Endodermal cell (in vitro differentiated cells): ENCODE results near the gene FYTTD1. TPM values are rescaled to one million over a fixed set of nuclear protein-coding genes. Genes with fewer than 3 reads are reported as not detected.
A peak's percentile ranks its signal among the peaks of the same experiment; 100 is the strongest.

Experiments used
- DNase-seq: peaks from one replicate; pipeline ENCODE4 v3.0.0-alpha.2; 2017
- H3K27ac ChIP-seq: 2 replicates; pipeline ENCODE4 v1.5.1; 2013; ENCODE audit warnings: mild to moderate bottlenecking, low read depth, low read length, moderate library complexity
- H3K27me3 ChIP-seq: 2 replicates; pipeline ENCODE4 v1.6.1; 2013; ENCODE audit warnings: mild to moderate bottlenecking, low read length, moderate library complexity; ENCODE audit not compliant: insufficient read depth, control insufficient read depth, poor library complexity, severe bottlenecking
- H3K36me3 ChIP-seq: 2 replicates; pipeline ENCODE4 v1.7.0; 2013; ENCODE audit warnings: mild to moderate bottlenecking, low read length, moderate library complexity; ENCODE audit not compliant: control insufficient read depth, insufficient read depth
- H3K4me1 ChIP-seq: one replicate; pipeline ENCODE4 v1.7.0; 2013; ENCODE audit warnings: low read length; ENCODE audit not compliant: control insufficient read depth, insufficient read depth
- H3K4me3 ChIP-seq: 2 replicates; pipeline ENCODE4 v1.5.1; 2013; ENCODE audit warnings: mild to moderate bottlenecking, low read length, moderate library complexity
- H3K9ac ChIP-seq: 2 replicates; pipeline ENCODE4 v1.6.1; 2013; ENCODE audit warnings: mild to moderate bottlenecking, low read length, moderate library complexity; ENCODE audit not compliant: poor library complexity, severe bottlenecking; ENCODE audit errors: extremely low read depth
- H3K9me3 ChIP-seq: 2 replicates; pipeline ENCODE4 v1.6.1; 2013; ENCODE audit warnings: mild to moderate bottlenecking, low read length, moderate library complexity; ENCODE audit not compliant: control insufficient read depth
- H3K27ac Mint-ChIP-seq: 2 replicates; pipeline ENCODE4 v1.8.0; 2020; ENCODE audit warnings: mixed read lengths
- H3K27me3 Mint-ChIP-seq: 2 replicates; pipeline ENCODE4 v1.8.0; 2021; ENCODE audit warnings: mild to moderate bottlenecking, mixed read lengths; ENCODE audit not compliant: insufficient read depth
- H3K36me3 Mint-ChIP-seq: 2 replicates; pipeline ENCODE4 v1.8.0; 2020; ENCODE audit warnings: low read depth, mixed read lengths
- H3K4me1 Mint-ChIP-seq: 2 replicates; pipeline ENCODE4 v1.8.0; 2020; ENCODE audit warnings: mixed read lengths
- H3K4me3 Mint-ChIP-seq: 2 replicates; pipeline ENCODE4 v1.8.0; 2020; ENCODE audit warnings: mild to moderate bottlenecking, moderate library complexity, mixed read lengths
- H3K9me3 Mint-ChIP-seq: 2 replicates; pipeline ENCODE4 v1.8.0; 2020; ENCODE audit warnings: mild to moderate bottlenecking, mixed read lengths
- WGBS, 2 experiments: methylation state at CpG; one replicate each; pipeline versions ENCODE4 v1.1.5 to v1.1.7; 2013; ENCODE audit warnings: missing lambda C conversion rate in 2 of 2, mixed read lengths in 1 of 2; ENCODE audit not compliant: insufficient coverage in 1 of 2, insufficient read length in 1 of 2; 5-methylcytosine and 5-hydroxymethylcytosine counted together
- total RNA-seq, 2 donors: library from RNA; stranded (reverse); fragmentation: NEBNext Ultra II Directional in 1 of 2; extraction: Animal tissue kit (Norgen Biotek cat#: 25700) in 1 of 2; gene quantifications; 2 replicates in 1 of 2; 3 replicates in 1 of 2; pipeline ENCODE4 v1.2.1, GENCODE V29; 2021
- TF ChIP-seq, protein P1 (sequence below): fragments of 200-600 bp; sonication (generic); conservative IDR thresholded peaks from 2 replicates; pipeline ENCODE4 v1.5.0; 2021; ENCODE audit warnings: antibody characterized with exemption, mild to moderate bottlenecking

FYTTD1 gene
- total RNA-seq, 2 donors from 2014 or later = 39.0 to 41.5 TPM

DNA sequence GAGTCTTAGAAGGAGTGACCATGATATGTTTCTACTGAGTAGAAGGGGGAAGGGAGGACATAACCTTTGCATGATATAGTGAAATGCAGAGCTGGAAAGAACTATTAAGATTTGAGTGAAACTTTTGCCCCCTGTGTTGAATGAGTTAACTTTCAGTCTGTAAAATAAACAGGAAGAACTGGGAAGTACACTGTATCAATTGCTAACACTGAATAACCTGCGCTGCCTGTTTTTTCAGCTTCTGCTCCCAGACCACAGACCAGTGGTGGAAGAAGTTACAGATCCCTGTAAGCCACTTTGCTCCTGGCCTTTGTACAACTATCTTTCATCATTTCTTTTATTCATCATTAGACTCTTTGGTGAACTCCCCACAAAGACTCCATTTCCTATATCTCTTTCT, 37.7 kb downstream of the FYTTD1 start:
- TF ChIP-seq, protein P1, sequence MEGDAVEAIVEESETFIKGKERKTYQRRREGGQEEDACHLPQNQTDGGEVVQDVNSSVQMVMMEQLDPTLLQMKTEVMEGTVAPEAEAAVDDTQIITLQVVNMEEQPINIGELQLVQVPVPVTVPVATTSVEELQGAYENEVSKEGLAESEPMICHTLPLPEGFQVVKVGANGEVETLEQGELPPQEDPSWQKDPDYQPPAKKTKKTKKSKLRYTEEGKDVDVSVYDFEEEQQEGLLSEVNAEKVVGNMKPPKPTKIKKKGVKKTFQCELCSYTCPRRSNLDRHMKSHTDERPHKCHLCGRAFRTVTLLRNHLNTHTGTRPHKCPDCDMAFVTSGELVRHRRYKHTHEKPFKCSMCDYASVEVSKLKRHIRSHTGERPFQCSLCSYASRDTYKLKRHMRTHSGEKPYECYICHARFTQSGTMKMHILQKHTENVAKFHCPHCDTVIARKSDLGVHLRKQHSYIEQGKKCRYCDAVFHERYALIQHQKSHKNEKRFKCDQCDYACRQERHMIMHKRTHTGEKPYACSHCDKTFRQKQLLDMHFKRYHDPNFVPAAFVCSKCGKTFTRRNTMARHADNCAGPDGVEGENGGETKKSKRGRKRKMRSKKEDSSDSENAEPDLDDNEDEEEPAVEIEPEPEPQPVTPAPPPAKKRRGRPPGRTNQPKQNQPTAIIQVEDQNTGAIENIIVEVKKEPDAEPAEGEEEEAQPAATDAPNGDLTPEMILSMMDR = no peak
- H3K9ac ChIP-seq = no peak overlapping the region
- no peaks in the 10 kb centered on the region for H3K4me1 ChIP-seq
- H3K36me3 ChIP-seq = peaks cover 10% of the 10 kb centered on the region
- H3K27ac ChIP-seq = no peak overlapping the region
- no peaks in the 10 kb centered on the region for H3K27me3 ChIP-seq
- H3K4me1 Mint-ChIP-seq = peaks cover 3% of the 10 kb centered on the region
- H3K27ac Mint-ChIP-seq = no peak overlapping the region
- H3K9me3 Mint-ChIP-seq = no peaks in the 10 kb centered on the region
- no peak overlapping the region for H3K4me3 ChIP-seq
- no peaks in the 10 kb centered on the region for H3K9me3 ChIP-seq
- H3K36me3 Mint-ChIP-seq = peaks cover 6% of the 10 kb centered on the region
- no peak for DNase-seq
- 92% methylated on average over 1 of the region's 1 CpG for WGBS, 2 experiments
- no peaks in the 10 kb centered on the region for H3K27me3 Mint-ChIP-seq
- no peak overlapping the region for H3K4me3 Mint-ChIP-seq

DNA sequence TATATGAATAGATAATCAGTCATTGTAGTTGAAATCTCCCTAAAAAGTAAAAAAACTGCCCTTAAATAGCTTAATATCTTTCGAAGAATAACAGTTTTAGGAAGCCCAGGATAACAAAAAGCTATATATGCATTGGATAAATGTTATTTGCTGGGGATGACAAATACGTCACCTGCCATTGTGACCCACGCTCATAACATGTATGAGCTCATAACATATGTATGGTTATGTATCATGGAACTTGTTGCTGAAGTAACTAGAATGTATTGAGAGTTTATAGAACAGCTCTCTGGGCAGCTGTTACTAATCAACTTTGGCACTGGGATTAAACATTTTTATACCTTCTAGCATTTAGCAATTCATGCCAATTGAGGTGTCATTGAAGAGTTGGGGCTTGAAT, 39.6 kb downstream of the FYTTD1 start:
- H3K4me3 Mint-ChIP-seq = no peak overlapping the region
- WGBS, 2 experiments = 97% methylated on average over 3 of the region's 3 CpGs
- H3K9ac ChIP-seq = no peak overlapping the region

DNA sequence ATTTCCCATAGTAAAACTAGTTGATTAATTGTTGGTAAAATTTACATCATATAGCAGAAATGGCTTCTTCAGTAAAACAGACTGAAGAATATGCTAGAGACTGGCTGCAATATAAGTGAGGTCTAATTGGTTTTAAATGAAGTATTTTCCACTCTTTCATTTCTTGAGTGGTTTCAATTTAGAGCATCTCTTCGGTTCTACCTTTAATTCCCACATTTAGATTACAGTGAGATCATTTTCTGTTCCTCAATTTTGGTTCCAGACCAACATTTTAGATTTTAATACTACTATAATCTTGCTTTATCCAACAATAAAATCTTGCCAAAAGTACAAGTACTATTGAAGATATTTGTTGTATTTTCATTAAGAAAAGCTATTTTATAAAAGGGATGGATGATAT, 40.4 kb downstream of the FYTTD1 start:
- Histone ChIP-seq H3K27me3 (no peaks in the 10 kb centered on the region), H3K27ac (no peak overlapping the region), H3K9ac (no peak overlapping the region), H3K4me3 (no peak overlapping the region), H3K36me3 (peaks cover 2% of the 10 kb centered on the region), H3K9me3 (no peaks in the 10 kb centered on the region), H3K4me1 (no peaks in the 10 kb centered on the region)
- H3K4me3 Mint-ChIP-seq = peak overlapping the region; percentile 96
- DNase-seq = no peak
- H3K27ac Mint-ChIP-seq = no peak overlapping the region
- no peaks in the 10 kb centered on the region for H3K27me3 Mint-ChIP-seq
- H3K36me3 Mint-ChIP-seq = no peaks in the 10 kb centered on the region
- TF ChIP-seq, protein P1 = no peak
- peaks cover 14% of the 10 kb centered on the region for H3K4me1 Mint-ChIP-seq
- no peaks in the 10 kb centered on the region for H3K9me3 Mint-ChIP-seq
- WGBS, 2 experiments = 100% methylated on average over 1 of the region's 1 CpG

More for the DNA sequence above, 39.6 kb downstream of the FYTTD1 start:
- H3K27me3 ChIP-seq = no peaks in the 10 kb centered on the region
- Mint-ChIP-seq H3K36me3 (no peaks in the 10 kb centered on the region), H3K27ac (no peak overlapping the region), H3K27me3 (no peaks in the 10 kb centered on the region), H3K4me1 (peaks cover 14% of the 10 kb centered on the region), H3K9me3 (no peaks in the 10 kb centered on the region)
- TF ChIP-seq, protein P1 = no peak
- H3K36me3 ChIP-seq = peaks cover 6% of the 10 kb centered on the region
- H3K9me3 ChIP-seq = no peaks in the 10 kb centered on the region
- no peak for DNase-seq
- no peaks in the 10 kb centered on the region for H3K4me1 ChIP-seq
- no peak overlapping the region for H3K4me3 ChIP-seq
- H3K27ac ChIP-seq = no peak overlapping the region
